Measurements from ENCODE around the gene OR2T2. TPM values are rescaled to one million over a fixed set of nuclear protein-coding genes. Genes with fewer than 3 reads are reported as not detected.
"Not testable (repeated sequence)": the region's sequence is repeated elsewhere in the genome, so short reads cannot be mapped to it uniquely, and the experiment has no call there.

OR2T2 gene
- total RNA-seq (not detected), polyA plus RNA-seq (not detected)

GRCh38 chr1:248445399-248445798 is at the start of gene OR2T2:
Gene OR2T2, plus strand, starts transcription at chr1:248445637. Its CDS starts 7,161 bp downstream, at chr1:248452798.
- H3K4me1 Mint-ChIP-seq; H3K36me3 ChIP-seq (ENCODE audit: control insufficient read depth, insufficient read depth, low read length); H3K9me3 Mint-ChIP-seq; H3K4me1 ChIP-seq (ENCODE audit: control insufficient read depth, insufficient read depth, low read length, poor library complexity, severe bottlenecking); DNase-seq; H3K27ac ChIP-seq (ENCODE audit: insufficient read depth, low read length, poor library complexity, severe bottlenecking); H3K27me3 ChIP-seq (ENCODE audit: control insufficient read depth, insufficient read depth, low read length); ATAC-seq (ENCODE audit: low read depth in 2 of 2); H3K4me3 ChIP-seq (ENCODE audit: low read depth, low read length); H3K27me3 Mint-ChIP-seq; H3K9me3 ChIP-seq (ENCODE audit: control insufficient read depth in 2 of 2, low read length in 2 of 2); H3K27ac Mint-ChIP-seq; H3K4me3 Mint-ChIP-seq; H3K36me3 Mint-ChIP-seq: not testable (repeated sequence)

DNA sequence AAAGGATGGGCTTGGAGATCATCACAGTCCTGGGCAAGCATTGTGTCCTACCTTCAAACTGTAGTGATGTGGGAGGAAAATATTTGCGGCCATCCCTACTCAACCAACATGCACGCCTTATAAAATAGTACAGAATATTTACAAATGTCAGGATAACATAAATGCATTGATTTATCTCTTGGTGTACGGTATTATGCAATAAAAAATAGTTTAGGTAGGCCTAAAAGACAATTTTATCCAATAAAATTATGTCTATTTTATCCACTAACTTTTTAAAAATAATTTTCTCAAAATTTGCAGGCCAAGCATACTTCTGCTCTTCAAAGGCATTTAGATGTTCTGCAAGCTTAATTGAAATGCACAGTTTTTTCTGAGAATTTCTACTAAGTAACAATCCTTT is 42.7 kb upstream of the OR2T2 start, which contains the start of gene OR2T1:
Gene OR2T1, plus strand, starts transcription at position 301 of the 400 bp plus-strand sequence. CDS start 3,100 bp downstream, outside the sequence.
- Histone ChIP-seq H3K36me3 (ENCODE audit: control insufficient read depth, insufficient read depth, low read length) (no peaks in the 10 kb centered on the region), H3K4me3 (ENCODE audit: low read depth, low read length) (no peak within 1 kb of the TSS), H3K27me3 (ENCODE audit: control insufficient read depth, insufficient read depth, low read length) (no peaks in the 10 kb centered on the region), H3K4me1 (ENCODE audit: control insufficient read depth, insufficient read depth, low read length, poor library complexity, severe bottlenecking) (no peaks in the 10 kb centered on the region), H3K27ac (ENCODE audit: insufficient read depth, low read length, poor library complexity, severe bottlenecking) (no peak within 1 kb of the TSS), H3K9me3 (ENCODE audit: control insufficient read depth in 2 of 2, low read length in 2 of 2) (peaks cover 0 to 2% of the 10 kb centered on the region in 2 experiments)
- Mint-ChIP-seq H3K4me1 (no peaks in the 10 kb centered on the region), H3K4me3 (no peak within 1 kb of the TSS), H3K27me3 (no peaks in the 10 kb centered on the region), H3K36me3 (no peaks in the 10 kb centered on the region), H3K9me3 (peaks cover 0 to 2% (median 0%) of the 10 kb centered on the region in 7 donors), H3K27ac (no peak within 1 kb of the TSS)
- ATAC-seq (ENCODE audit: low read depth in 2 of 2): no peak
- no peak for DNase-seq

- no peaks in the 10 kb centered on the region for H3K36me3 ChIP-seq (ENCODE audit: control insufficient read depth, insufficient read depth, low read length)
- no peaks in the 10 kb centered on the region for H3K36me3 Mint-ChIP-seq
- H3K4me1 Mint-ChIP-seq: no peaks in the 10 kb centered on the region
- H3K4me3 ChIP-seq (ENCODE audit: low read depth, low read length): no peak overlapping the region
- DNase-seq (peak in 2 of 3 donors; percentile 1 to 45), ATAC-seq (ENCODE audit: low read depth in 2 of 2) (no peak)
- no peak overlapping the region for H3K27ac ChIP-seq (ENCODE audit: insufficient read depth, low read length, poor library complexity, severe bottlenecking)
- H3K27me3 Mint-ChIP-seq: no peaks in the 10 kb centered on the region
- peaks cover 0 to 2% of the 10 kb centered on the region in 2 experiments for H3K9me3 ChIP-seq (ENCODE audit: control insufficient read depth in 2 of 2, low read length in 2 of 2)
- H3K4me1 ChIP-seq (ENCODE audit: control insufficient read depth, insufficient read depth, low read length, poor library complexity, severe bottlenecking): no peaks in the 10 kb centered on the region
- peaks cover 0 to 2% (median 2%) of the 10 kb centered on the region in 7 donors for H3K9me3 Mint-ChIP-seq
- H3K4me3 Mint-ChIP-seq: no peak overlapping the region
- H3K27me3 ChIP-seq (ENCODE audit: control insufficient read depth, insufficient read depth, low read length): no peaks in the 10 kb centered on the region
- H3K27ac Mint-ChIP-seq: peak overlapping the region in 1 of 3 donors; percentile 0
Measured at GRCh38 chr1:248404024-248404423, 41.4 kb upstream of the OR2T2 start.

GRCh38 chr1:248406721-248407692 is 38.4 kb upstream of the OR2T2 start:
- DNase-seq (no peak), ATAC-seq (ENCODE audit: low read depth in 2 of 2) (no peak)
- no peak overlapping the region for H3K27ac ChIP-seq (ENCODE audit: insufficient read depth, low read length, poor library complexity, severe bottlenecking)
- no peak overlapping the region for H3K27ac Mint-ChIP-seq
- no peak overlapping the region for H3K4me3 ChIP-seq (ENCODE audit: low read depth, low read length)
- peaks cover 7% of the 10 kb centered on the region for H3K36me3 Mint-ChIP-seq
- peaks cover 2 to 24% (median 5%) of the 10 kb centered on the region in 7 donors for H3K9me3 Mint-ChIP-seq
- H3K4me1 Mint-ChIP-seq: no peaks in the 10 kb centered on the region
- H3K36me3 ChIP-seq (ENCODE audit: control insufficient read depth, insufficient read depth, low read length): no peaks in the 10 kb centered on the region
- H3K4me1 ChIP-seq (ENCODE audit: control insufficient read depth, insufficient read depth, low read length, poor library complexity, severe bottlenecking): no peaks in the 10 kb centered on the region
- H3K27me3 Mint-ChIP-seq: no peaks in the 10 kb centered on the region
- no peak overlapping the region for H3K4me3 Mint-ChIP-seq
- peaks cover 7 to 8% of the 10 kb centered on the region in 2 experiments for H3K9me3 ChIP-seq (ENCODE audit: control insufficient read depth in 2 of 2, low read length in 2 of 2)
- H3K27me3 ChIP-seq (ENCODE audit: control insufficient read depth, insufficient read depth, low read length): no peaks in the 10 kb centered on the region

DNA sequence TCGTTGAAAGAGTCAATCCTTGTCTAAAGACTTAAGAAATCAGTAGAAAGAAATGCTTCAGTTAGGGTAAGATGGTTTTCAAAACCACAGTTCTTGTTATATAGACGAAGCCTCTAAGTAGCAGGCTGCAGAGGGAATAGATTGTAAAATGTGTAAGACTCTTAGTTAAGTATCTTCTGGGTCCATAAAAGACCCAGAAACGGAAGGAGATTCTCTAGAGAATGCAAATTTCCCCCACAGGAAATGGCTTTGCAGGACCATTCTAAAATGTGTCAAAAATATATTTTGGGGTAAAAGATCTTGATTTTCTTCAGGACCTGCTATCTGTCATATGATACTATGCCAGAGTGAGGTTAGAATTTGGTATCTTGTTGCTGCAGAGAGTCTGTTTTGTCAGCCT is 29.2 kb upstream of the OR2T2 start:
- Mint-ChIP-seq H3K27me3 (no peaks in the 10 kb centered on the region), H3K9me3 (peaks cover under 1 to 12% (median 2%) of the 10 kb centered on the region in 7 donors), H3K4me3 (no peak overlapping the region), H3K27ac (no peak overlapping the region), H3K36me3 (no peaks in the 10 kb centered on the region), H3K4me1 (peaks cover 0 to 23% (median 0%) of the 10 kb centered on the region in 4 donors)
- no peak overlapping the region for H3K27ac ChIP-seq (ENCODE audit: insufficient read depth, low read length, poor library complexity, severe bottlenecking)
- H3K27me3 ChIP-seq (ENCODE audit: control insufficient read depth, insufficient read depth, low read length): no peaks in the 10 kb centered on the region
- DNase-seq: no peak
- peaks cover 7 to 8% of the 10 kb centered on the region in 2 experiments for H3K9me3 ChIP-seq (ENCODE audit: control insufficient read depth in 2 of 2, low read length in 2 of 2)
- ATAC-seq (ENCODE audit: low read depth in 2 of 2): no peak
- no peaks in the 10 kb centered on the region for H3K4me1 ChIP-seq (ENCODE audit: control insufficient read depth, insufficient read depth, low read length, poor library complexity, severe bottlenecking)
- H3K4me3 ChIP-seq (ENCODE audit: low read depth, low read length): no peak overlapping the region
- no peaks in the 10 kb centered on the region for H3K36me3 ChIP-seq (ENCODE audit: control insufficient read depth, insufficient read depth, low read length)

DNA sequence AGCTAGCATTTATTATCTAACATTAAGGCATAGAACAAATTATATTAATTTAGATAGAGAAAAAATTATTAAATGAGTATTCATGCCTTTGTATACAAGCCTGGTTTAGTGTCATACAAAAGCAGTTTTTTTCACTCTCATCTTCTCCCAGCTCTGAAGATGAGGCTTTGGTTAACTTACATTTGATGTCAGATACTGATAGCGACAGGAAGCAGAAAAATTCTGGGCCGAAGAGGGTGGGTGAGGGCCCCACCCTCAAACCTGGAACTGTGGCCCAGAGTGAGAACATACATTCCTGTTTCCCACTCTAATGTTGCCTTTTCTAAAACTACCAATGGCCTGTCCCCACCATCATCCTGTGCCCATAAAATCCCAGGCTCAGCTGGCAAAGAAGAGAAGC is 27.6 kb upstream of the OR2T2 start:
- Histone ChIP-seq H3K27me3 (ENCODE audit: control insufficient read depth, insufficient read depth, low read length) (no peaks in the 10 kb centered on the region), H3K4me1 (ENCODE audit: control insufficient read depth, insufficient read depth, low read length, poor library complexity, severe bottlenecking) (no peaks in the 10 kb centered on the region), H3K9me3 (ENCODE audit: control insufficient read depth in 2 of 2, low read length in 2 of 2) (peaks cover 9% of the 10 kb centered on the region in 2 experiments), H3K4me3 (ENCODE audit: low read depth, low read length) (no peak overlapping the region), H3K36me3 (ENCODE audit: control insufficient read depth, insufficient read depth, low read length) (no peaks in the 10 kb centered on the region), H3K27ac (ENCODE audit: insufficient read depth, low read length, poor library complexity, severe bottlenecking) (no peak overlapping the region)
- Mint-ChIP-seq H3K27ac (peak overlapping the region in 1 of 3 donors; percentile 5), H3K36me3 (no peaks in the 10 kb centered on the region), H3K4me1 (peaks cover 0 to 23% (median 0%) of the 10 kb centered on the region in 4 donors), H3K4me3 (no peak overlapping the region), H3K9me3 (peaks cover 0 to 17% (median 5%) of the 10 kb centered on the region in 7 donors), H3K27me3 (no peaks in the 10 kb centered on the region)
- DNase-seq: no peak
- ATAC-seq (ENCODE audit: low read depth in 2 of 2): no peak

DNA sequence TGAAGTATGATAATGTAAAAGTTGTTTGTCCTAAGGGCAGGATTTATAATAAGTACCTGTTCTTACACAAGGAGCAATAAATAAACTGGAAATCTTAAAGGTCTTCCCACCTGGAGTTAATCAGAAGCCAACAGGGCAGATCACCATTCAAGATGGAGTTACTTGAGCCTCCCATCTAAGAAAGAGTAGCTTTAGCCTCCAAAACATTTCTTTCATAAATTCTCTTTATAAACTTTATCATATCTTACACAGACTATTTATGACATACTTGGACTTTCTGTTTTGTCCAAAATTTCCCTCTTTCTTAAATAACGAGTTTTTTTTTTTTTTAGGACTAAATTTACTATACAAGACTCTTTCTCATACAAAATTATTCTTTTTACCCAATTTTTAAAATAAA is 24.1 kb upstream of the OR2T2 start:
- Mint-ChIP-seq H3K36me3 (no peaks in the 10 kb centered on the region), H3K9me3 (peaks cover 0 to 19% (median 5%) of the 10 kb centered on the region in 7 donors), H3K27me3 (no peaks in the 10 kb centered on the region), H3K27ac (no peak overlapping the region), H3K4me1 (peaks cover 0 to 18% (median 0%) of the 10 kb centered on the region in 4 donors), H3K4me3 (no peak overlapping the region)
- Histone ChIP-seq H3K36me3 (ENCODE audit: control insufficient read depth, insufficient read depth, low read length) (no peaks in the 10 kb centered on the region), H3K9me3 (ENCODE audit: control insufficient read depth in 2 of 2, low read length in 2 of 2) (peaks cover 9 to 12% of the 10 kb centered on the region in 2 experiments), H3K4me1 (ENCODE audit: control insufficient read depth, insufficient read depth, low read length, poor library complexity, severe bottlenecking) (no peaks in the 10 kb centered on the region), H3K4me3 (ENCODE audit: low read depth, low read length) (no peak overlapping the region), H3K27me3 (ENCODE audit: control insufficient read depth, insufficient read depth, low read length) (no peaks in the 10 kb centered on the region), H3K27ac (ENCODE audit: insufficient read depth, low read length, poor library complexity, severe bottlenecking) (no peak overlapping the region)
- peak in 1 of 3 donors; percentile 9 for DNase-seq
- ATAC-seq (ENCODE audit: low read depth in 2 of 2): no peak

Data from CD4-positive, CD25-positive, alpha-beta regulatory T cell (primary cell).